ENCODE measurements around the gene FAHD2A. TPM values are rescaled to one million over a fixed set of nuclear protein-coding genes. Genes with fewer than 3 reads are reported as not detected.

FAHD2A gene
- total RNA-seq, 2 donors from 2014 or later: 19.9 to 27.5 TPM

- Histone ChIP-seq H3K4me1 (peaks cover 0 to 4% of the 10 kb centered on the region in 2 donors), H3K36me3 (no peaks in the 10 kb centered on the region), H3K27ac (no peak overlapping the region), H3K27me3 (no peaks in the 10 kb centered on the region), H3K4me3 (no peak overlapping the region), H3K9me3 (no peaks in the 10 kb centered on the region)
- DNase-seq (ENCODE audit: low spot score): no peak
- TF ChIP-seq CTCF (IDR thresholded peaks at IDR 0.05): no peak
Observed at GRCh38 chr2:95379371-95379831, 23.1 kb upstream of the FAHD2A start.

- Histone ChIP-seq H3K4me3 (no peak overlapping the region), H3K9me3 (no peaks in the 10 kb centered on the region), H3K4me1 (peaks cover 0 to 12% of the 10 kb centered on the region in 2 donors), H3K36me3 (no peaks in the 10 kb centered on the region), H3K27ac (no peak overlapping the region), H3K27me3 (no peaks in the 10 kb centered on the region)
- TF ChIP-seq CTCF (IDR thresholded peaks at IDR 0.05): no peak
- no peak for DNase-seq (ENCODE audit: low spot score)
Observed at GRCh38 chr2:95380280-95380679, 22.2 kb upstream of the FAHD2A start.

- no peaks in the 10 kb centered on the region for H3K36me3 ChIP-seq
- no peaks in the 10 kb centered on the region for H3K9me3 ChIP-seq
- no peak for DNase-seq (ENCODE audit: low spot score)
- no peak overlapping the region for H3K4me3 ChIP-seq
- peaks cover 0 to 16% of the 10 kb centered on the region in 2 donors for H3K4me1 ChIP-seq
- no peak for TF ChIP-seq CTCF (IDR thresholded peaks at IDR 0.05)
- H3K27me3 ChIP-seq: no peaks in the 10 kb centered on the region
- no peak overlapping the region for H3K27ac ChIP-seq
Observed at GRCh38 chr2:95380731-95381130, 21.8 kb upstream of the FAHD2A start.

GRCh38 chr2:95381212-95382191 is 21.0 kb upstream of the FAHD2A start:
- no peak for DNase-seq (ENCODE audit: low spot score)
- H3K27me3 ChIP-seq: no peaks in the 10 kb centered on the region
- TF ChIP-seq CTCF (IDR thresholded peaks at IDR 0.05): no peak

GRCh38 chr2:95382192-95382591 is 20.3 kb upstream of the FAHD2A start:
- Histone ChIP-seq H3K27ac (no peak overlapping the region), H3K27me3 (no peaks in the 10 kb centered on the region), H3K4me1 (peaks cover 0 to 16% of the 10 kb centered on the region in 2 donors), H3K36me3 (no peaks in the 10 kb centered on the region), H3K9me3 (no peaks in the 10 kb centered on the region), H3K4me3 (no peak overlapping the region)
- DNase-seq (ENCODE audit: low spot score): no peak
- TF ChIP-seq CTCF (IDR thresholded peaks at IDR 0.05): no peak

More at GRCh38 chr2:95381212-95382191, 21.0 kb upstream of the FAHD2A start:
- Histone ChIP-seq H3K4me1 (peaks cover 0 to 16% of the 10 kb centered on the region in 2 donors), H3K36me3 (no peaks in the 10 kb centered on the region), H3K27ac (no peak overlapping the region), H3K4me3 (no peak overlapping the region), H3K9me3 (no peaks in the 10 kb centered on the region)

All from right atrium auricular region (tissue), 2 donors.